A549 (cell line): Measurements from ENCODE around the gene ANO4. TPM values are rescaled to one million over a fixed set of nuclear protein-coding genes. Genes with fewer than 3 reads are reported as not detected.

Source experiments
- ATAC-seq, 2 experiments: fragments of 200-7000 bp in 1 of 2; fragments of >200 bp in 1 of 2; cut with Nextera tagmentation in 1 of 2; cut with Tn5 transposase in 1 of 2; 3 replicates each; pipeline versions ENCODE4 v1.8.0 to v1.9.1; 2018 to 2020; ENCODE audit warnings: mild to moderate bottlenecking in 1 of 2, moderate library complexity in 1 of 2
- CTCF ChIA-PET: fragments of 300-600 bp; sonication (Branson Sonifier 250); formaldehyde crosslinking; extraction: SDS; loops from one replicate; lab custom pipeline; 2021; ENCODE audit warnings: antibody characterized with exemption, inconsistent platforms; lab: Yijun Ruan, JAX
- POLR2A ChIA-PET: fragments of 350-600 bp; formaldehyde crosslinking; extraction: SDS; loops from one replicate; lab custom pipeline; 2021; ENCODE audit warnings: antibody characterized with exemption, inconsistent platforms; lab: Yijun Ruan, JAX
- DNase-seq, 2 experiments: peaks; one replicate each; pipeline versions ENCODE4 v3.0.0 to v3.0.0-alpha.2; 2011 to 2016; ENCODE audit warnings: low read depth in 1 of 2, low spot score in 1 of 2
- FAIRE-seq: peaks from 2 replicates; lab custom pipeline; 2011; peaks lifted over from hg19 to GRCh38; lab: Jason Lieb, UNC
- H3K27ac ChIP-seq, 2 experiments: fragments of >200 bp; sonication (Bioruptor Twin); formaldehyde crosslinking; 3 replicates each; pipeline ENCODE4 v1.5.1; 2016 to 2017
- H3K4me1 ChIP-seq: fragments of >200 bp; sonication (Bioruptor Twin); formaldehyde crosslinking; 3 replicates; pipeline ENCODE4 v1.6.1; 2016
- H3K4me2 ChIP-seq: fragments of >200 bp; sonication (Bioruptor Twin); formaldehyde crosslinking; 3 replicates; pipeline ENCODE4 v1.6.1; 2016
- H3K4me3 ChIP-seq: fragments of >200 bp; sonication (Bioruptor Twin); formaldehyde crosslinking; 3 replicates; pipeline ENCODE4 v1.5.1; 2016
- H3K9me3 ChIP-seq: fragments of >200 bp; sonication (Bioruptor Twin); formaldehyde crosslinking; 3 replicates; pipeline ENCODE4 v1.6.1; 2016
- BHLHE40 ChIP-seq: IDR thresholded peaks from 2 replicates; pipeline ENCODE4 v1.6.1; 2012; ENCODE audit warnings: low read depth, low read length, inconsistent platforms
- CBX8 ChIP-seq: fragments of 200-600 bp; sonication (generic); IDR thresholded peaks from 2 replicates; pipeline ENCODE4 v1.6.1; 2016
- CHD2 ChIP-seq: fragments of 150-350 bp; IDR thresholded peaks from 2 replicates; pipeline ENCODE4 v1.6.1; 2014; ENCODE audit warnings: low read length; ENCODE audit not compliant: partially characterized antibody
- EHF ChIP-seq: fragments of 250-450 bp; sonication (Bioruptor Pico); IDR thresholded peaks from 2 replicates; pipeline ENCODE4 v1.5.0; 2020; ENCODE audit warnings: mild to moderate bottlenecking
- EP300 ChIP-seq, 2 experiments: fragments of >200 bp; sonication (Bioruptor Twin); formaldehyde crosslinking; IDR thresholded peaks; 2 replicates in 1 of 2; 3 replicates in 1 of 2; pipeline ENCODE4 v1.6.1; 2016 to 2017
- FOSB ChIP-seq: fragments of 250-450 bp; sonication (Bioruptor Pico); IDR thresholded peaks from 2 replicates; pipeline ENCODE4 v1.5.0; 2020; ENCODE audit warnings: mild to moderate bottlenecking, moderate library complexity
- GATA3 ChIP-seq: IDR thresholded peaks from 2 replicates; pipeline ENCODE4 v1.6.1; 2012; ENCODE audit warnings: borderline replicate concordance
- JUNB ChIP-seq: fragments of >200 bp; sonication (Bioruptor Twin); formaldehyde crosslinking; IDR thresholded peaks from 2 replicates; pipeline ENCODE4 v1.6.1; 2016
- KDM5A ChIP-seq: fragments of 200-600 bp; sonication (generic); IDR thresholded peaks from 2 replicates; pipeline ENCODE4 v1.6.1; 2016; ENCODE audit warnings: antibody characterized with exemption, mild to moderate bottlenecking
- MAFK ChIP-seq: fragments of 450-650 bp; IDR thresholded peaks from 2 replicates; pipeline ENCODE4 v1.6.1; 2014; ENCODE audit not compliant: partially characterized antibody
- MAZ ChIP-seq: fragments of 150-350 bp; IDR thresholded peaks from 2 replicates; pipeline ENCODE4 v1.6.1; 2014; ENCODE audit warnings: antibody characterized with exemption, low read depth, low read length, borderline replicate concordance
- NFE2L2 ChIP-seq: fragments of 150-350 bp; conservative IDR thresholded peaks from 2 replicates; pipeline ENCODE4 v1.6.1; 2014; ENCODE audit warnings: low read length
- NPAS2 ChIP-seq: fragments of 250-450 bp; sonication (Bioruptor Pico); IDR thresholded peaks from 2 replicates; pipeline ENCODE4 v1.8.0; 2022; ENCODE audit warnings: mild to moderate bottlenecking, moderate library complexity, borderline replicate concordance
- RFX5 ChIP-seq: fragments of 450-650 bp; IDR thresholded peaks from 2 replicates; pipeline ENCODE4 v1.7.1; 2014; ENCODE audit warnings: antibody characterized with exemption, mild to moderate bottlenecking, moderate library complexity
- RNF2 ChIP-seq: fragments of 200-600 bp; sonication (generic); IDR thresholded peaks from 2 replicates; pipeline ENCODE4 v1.6.1; 2016; ENCODE audit warnings: low read depth, mild to moderate bottlenecking, antibody characterized with exemption, moderate library complexity, borderline replicate concordance
- SREBF2 ChIP-seq: fragments of 450-650 bp; IDR thresholded peaks from 2 replicates; pipeline ENCODE4 v1.6.1; 2014; ENCODE audit warnings: mild to moderate bottlenecking, moderate library complexity
- TFCP2L1 ChIP-seq: fragments of 250-450 bp; sonication (Bioruptor Pico); IDR thresholded peaks from 2 replicates; pipeline ENCODE4 v1.5.0; 2021; ENCODE audit warnings: mild to moderate bottlenecking
- ZFP36 ChIP-seq: fragments of 450-650 bp; IDR thresholded peaks from 2 replicates; pipeline ENCODE4 v1.6.1; 2014; ENCODE audit warnings: borderline replicate concordance; ENCODE audit not compliant: partially characterized antibody
- ZNF302 ChIP-seq: fragments of 250-450 bp; sonication (Bioruptor Pico); IDR thresholded peaks from 2 replicates; pipeline ENCODE4 v1.9.0; 2021; ENCODE audit warnings: inconsistent platforms, mild to moderate bottlenecking, moderate library complexity
- WGBS: methylation state at CpG from one replicate; pipeline ENCODE4 v1.1.6; 2017; ENCODE audit errors: missing lambda C conversion rate; 5-methylcytosine and 5-hydroxymethylcytosine counted together
- polyA plus RNA-seq, 4 experiments: library from polyadenylated mRNA; depleted of rRNA in 3 of 4; stranded (reverse); fragments of >200 nt; fragmentation: RNase III in 1 of 4; extraction: RNeasy Plus Mini Kit Qiagen cat#74134 plus additional on column Dnase treatment in 1 of 4; gene quantifications; 2 replicates in 3 of 4; 3 replicates in 1 of 4; pipeline ENCODE4 v1.2.3, GENCODE V29; 2011 to 2017
- TF ChIP-seq, protein P1 (sequence below): fragments of 150-350 bp; IDR thresholded peaks from 2 replicates; pipeline ENCODE4 v1.6.1; 2014; ENCODE audit warnings: low read depth, mild to moderate bottlenecking, low read length
- TF ChIP-seq, protein P2 (sequence below): fragments of >200 bp; sonication (Bioruptor Twin); formaldehyde crosslinking; IDR thresholded peaks from 2 replicates; pipeline ENCODE4 v1.6.1; 2016
- TF ChIP-seq, protein P3 (sequence below): fragments of >200 bp; sonication (Bioruptor Twin); formaldehyde crosslinking; IDR thresholded peaks from 3 replicates; pipeline ENCODE4 v1.5.1; 2016
- TF ChIP-seq, protein P4 (sequence below): fragments of 450-650 bp; IDR thresholded peaks from 2 replicates; pipeline ENCODE4 v1.6.1; 2014; ENCODE audit warnings: antibody characterized with exemption

The ANO4 gene
- polyA plus RNA-seq, 2 of the 4 experiments (the other 2 are of a cell fraction), result 0.17 TPM; not detected in 1

DNA sequence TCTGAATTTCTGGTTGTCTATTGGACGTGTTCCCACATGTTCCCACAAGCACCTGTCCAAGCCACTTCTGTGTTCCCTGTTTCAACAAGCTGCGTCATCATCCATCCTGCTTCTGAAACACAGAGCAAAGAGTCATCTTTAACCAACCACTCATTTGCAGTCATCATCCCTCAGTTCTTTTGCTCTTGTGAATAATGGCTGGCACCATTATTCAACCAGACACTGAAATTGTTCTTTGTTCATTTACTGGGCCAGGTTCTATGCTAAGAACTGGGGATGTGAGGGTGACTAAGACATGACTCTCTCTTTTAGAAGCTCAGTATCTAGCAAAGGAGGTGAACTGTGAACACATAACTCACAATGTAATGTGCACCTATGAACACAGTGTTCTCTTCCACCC lies 40.7 kb upstream of the ANO4 start:
- FAIRE-seq, result no peak
- WGBS, result 14% methylated on average over 2 of the region's 2 CpGs
- no peak overlapping the region for H3K27ac ChIP-seq
- H3K9me3 ChIP-seq, result no peaks in the 10 kb centered on the region
- POLR2A ChIA-PET, result no interaction called here
- H3K4me1 ChIP-seq, result no peaks in the 10 kb centered on the region
- TF ChIP-seq EP300 (IDR thresholded peaks at IDR 0.05) (no peak), MAZ (no peak), RNF2 (no peak), SREBF2 (no peak), JUNB (no peak), TFCP2L1 (CRISPR knock-in tag) (no peak), RFX5 (no peak), KDM5A (no peak), ZFP36 (no peak), BHLHE40 (no peak), GATA3 (no peak), CBX8 (no peak), NFE2L2 (no peak), NPAS2 (CRISPR knock-in tag) (no peak), EHF (no peak), ZNF302 (CRISPR knock-in tag) (no peak), FOSB (CRISPR knock-in tag) (no peak)
- TF ChIP-seq, protein P1, sequence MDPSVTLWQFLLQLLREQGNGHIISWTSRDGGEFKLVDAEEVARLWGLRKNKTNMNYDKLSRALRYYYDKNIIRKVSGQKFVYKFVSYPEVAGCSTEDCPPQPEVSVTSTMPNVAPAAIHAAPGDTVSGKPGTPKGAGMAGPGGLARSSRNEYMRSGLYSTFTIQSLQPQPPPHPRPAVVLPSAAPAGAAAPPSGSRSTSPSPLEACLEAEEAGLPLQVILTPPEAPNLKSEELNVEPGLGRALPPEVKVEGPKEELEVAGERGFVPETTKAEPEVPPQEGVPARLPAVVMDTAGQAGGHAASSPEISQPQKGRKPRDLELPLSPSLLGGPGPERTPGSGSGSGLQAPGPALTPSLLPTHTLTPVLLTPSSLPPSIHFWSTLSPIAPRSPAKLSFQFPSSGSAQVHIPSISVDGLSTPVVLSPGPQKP, result no peak
- TF ChIP-seq, protein P2, sequence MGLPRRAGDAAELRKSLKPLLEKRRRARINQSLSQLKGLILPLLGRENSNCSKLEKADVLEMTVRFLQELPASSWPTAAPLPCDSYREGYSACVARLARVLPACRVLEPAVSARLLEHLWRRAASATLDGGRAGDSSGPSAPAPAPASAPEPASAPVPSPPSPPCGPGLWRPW, result no peak
- TF ChIP-seq, all 56 proteins: peak for 0
- DNase-seq (no peak), ATAC-seq (no peak)
- no peak overlapping the region for H3K4me3 ChIP-seq
- no peak overlapping the region for H3K4me2 ChIP-seq
- CTCF ChIA-PET, result no interaction called here

DNA sequence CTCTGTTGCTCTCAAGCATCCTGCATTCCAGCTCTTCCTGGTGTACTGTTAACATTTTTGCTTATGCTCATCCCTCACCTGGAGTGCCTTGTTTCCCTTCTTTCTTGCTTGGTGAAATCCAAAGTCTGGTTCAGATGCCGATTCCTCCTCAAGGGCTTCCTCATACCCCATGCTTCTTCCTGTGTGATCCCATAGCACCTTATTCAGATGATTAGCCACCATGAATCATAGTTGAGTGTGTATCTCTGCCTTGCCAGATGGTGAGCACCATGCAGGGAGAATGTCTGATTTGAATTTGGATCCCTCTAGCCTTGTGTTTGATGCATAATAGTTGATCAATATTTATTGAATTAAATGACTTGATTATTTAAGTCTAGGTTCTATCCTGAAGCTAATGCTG lies 39.4 kb upstream of the ANO4 start:
- WGBS, result 16% methylated on average over 1 of the region's 1 CpG
- Histone ChIP-seq H3K4me3 (no peak overlapping the region), H3K27ac (no peak overlapping the region), H3K4me1 (no peaks in the 10 kb centered on the region), H3K4me2 (no peak overlapping the region), H3K9me3 (no peaks in the 10 kb centered on the region)
- no peak for ATAC-seq
- no peak for FAIRE-seq
- ChIA-PET POLR2A (no interaction called here), CTCF (no interaction called here)
- TF ChIP-seq MAFK, result no peak
- no peak for DNase-seq

DNA sequence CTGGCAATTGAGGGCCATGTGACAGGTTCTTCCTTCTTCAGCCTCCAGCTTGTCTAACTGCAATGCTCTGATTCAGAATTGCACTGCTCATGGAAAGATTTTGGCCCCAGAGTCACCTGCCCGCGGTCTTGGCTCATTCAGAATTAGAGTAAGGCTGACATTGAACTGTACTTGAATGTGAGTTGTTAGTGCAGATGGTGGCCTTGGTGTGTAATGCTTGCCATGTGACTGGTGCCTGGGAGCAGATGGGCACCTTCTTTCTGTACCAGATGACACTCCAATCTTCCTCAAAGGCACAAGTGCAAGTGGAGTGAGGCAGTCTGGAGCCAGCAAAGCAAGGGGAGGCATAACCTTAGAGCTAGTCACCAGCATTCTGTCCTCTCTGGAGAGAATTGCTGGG lies 36.5 kb upstream of the ANO4 start:
- no peak for FAIRE-seq
- H3K27ac ChIP-seq, result no peak overlapping the region
- TF ChIP-seq GATA3 (no peak), CHD2 (no peak)
- TF ChIP-seq, protein P3, sequence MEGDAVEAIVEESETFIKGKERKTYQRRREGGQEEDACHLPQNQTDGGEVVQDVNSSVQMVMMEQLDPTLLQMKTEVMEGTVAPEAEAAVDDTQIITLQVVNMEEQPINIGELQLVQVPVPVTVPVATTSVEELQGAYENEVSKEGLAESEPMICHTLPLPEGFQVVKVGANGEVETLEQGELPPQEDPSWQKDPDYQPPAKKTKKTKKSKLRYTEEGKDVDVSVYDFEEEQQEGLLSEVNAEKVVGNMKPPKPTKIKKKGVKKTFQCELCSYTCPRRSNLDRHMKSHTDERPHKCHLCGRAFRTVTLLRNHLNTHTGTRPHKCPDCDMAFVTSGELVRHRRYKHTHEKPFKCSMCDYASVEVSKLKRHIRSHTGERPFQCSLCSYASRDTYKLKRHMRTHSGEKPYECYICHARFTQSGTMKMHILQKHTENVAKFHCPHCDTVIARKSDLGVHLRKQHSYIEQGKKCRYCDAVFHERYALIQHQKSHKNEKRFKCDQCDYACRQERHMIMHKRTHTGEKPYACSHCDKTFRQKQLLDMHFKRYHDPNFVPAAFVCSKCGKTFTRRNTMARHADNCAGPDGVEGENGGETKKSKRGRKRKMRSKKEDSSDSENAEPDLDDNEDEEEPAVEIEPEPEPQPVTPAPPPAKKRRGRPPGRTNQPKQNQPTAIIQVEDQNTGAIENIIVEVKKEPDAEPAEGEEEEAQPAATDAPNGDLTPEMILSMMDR, result no peak
- TF ChIP-seq, protein P4, sequence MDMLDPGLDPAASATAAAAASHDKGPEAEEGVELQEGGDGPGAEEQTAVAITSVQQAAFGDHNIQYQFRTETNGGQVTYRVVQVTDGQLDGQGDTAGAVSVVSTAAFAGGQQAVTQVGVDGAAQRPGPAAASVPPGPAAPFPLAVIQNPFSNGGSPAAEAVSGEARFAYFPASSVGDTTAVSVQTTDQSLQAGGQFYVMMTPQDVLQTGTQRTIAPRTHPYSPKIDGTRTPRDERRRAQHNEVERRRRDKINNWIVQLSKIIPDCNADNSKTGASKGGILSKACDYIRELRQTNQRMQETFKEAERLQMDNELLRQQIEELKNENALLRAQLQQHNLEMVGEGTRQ, result no peak
- WGBS, result 6% methylated on average over 2 of the region's 2 CpGs
- ATAC-seq, result no peak
- no peak overlapping the region for H3K4me3 ChIP-seq
- no peaks in the 10 kb centered on the region for H3K4me1 ChIP-seq
- no peak overlapping the region for H3K4me2 ChIP-seq
- ChIA-PET POLR2A (no interaction called here), CTCF (no interaction called here)
- H3K9me3 ChIP-seq, result no peaks in the 10 kb centered on the region
- no peak for DNase-seq
